MCF 10A (cell line): Measurements from ENCODE around the gene PIK3IP1. TPM values are rescaled to one million over a fixed set of nuclear protein-coding genes. Genes with fewer than 3 reads are reported as not detected.

ENCODE experiments used
- BruUV-seq: library from RNA; stranded (reverse); fragments of 400-500 nt; replicated peaks from 2 replicates; lab custom pipeline; 2021; lab: Mats Ljungman, UMichigan
- CTCF ChIA-PET: fragments of 300-600 bp; sonication (Branson Sonifier 250); formaldehyde crosslinking; extraction: SDS; loops from one replicate; lab custom pipeline; 2021; ENCODE audit warnings: antibody characterized with exemption, inconsistent platforms; lab: Yijun Ruan, JAX
- POLR2A ChIA-PET: fragments of 300-600, 350-650 bp; sonication (Branson Sonifier 250); formaldehyde crosslinking; extraction: SDS; loops from one replicate; lab custom pipeline; 2020; ENCODE audit warnings: antibody characterized with exemption, inconsistent platforms; lab: Yijun Ruan, JAX
- DNase-seq: peaks from one replicate; pipeline ENCODE4 v3.0.0-alpha.2; 2018; ENCODE audit not compliant: unreplicated experiment
- H3K27ac Mint-ChIP-seq: one replicate; pipeline ENCODE4 v1.8.0; 2022; ENCODE audit warnings: mild to moderate bottlenecking, low read depth, mixed read lengths; ENCODE audit not compliant: unreplicated experiment
- H3K27me3 Mint-ChIP-seq: one replicate; pipeline ENCODE4 v1.8.0; 2022; ENCODE audit warnings: mixed read lengths; ENCODE audit not compliant: insufficient read depth, unreplicated experiment
- H3K36me3 Mint-ChIP-seq: one replicate; pipeline ENCODE4 v1.8.0; 2022; ENCODE audit warnings: mild to moderate bottlenecking, moderate library complexity, mixed read lengths; ENCODE audit not compliant: insufficient read depth, unreplicated experiment
- H3K4me1 Mint-ChIP-seq: one replicate; pipeline ENCODE4 v1.8.0; 2022; ENCODE audit warnings: mixed read lengths; ENCODE audit not compliant: insufficient read depth, unreplicated experiment
- H3K4me3 Mint-ChIP-seq: one replicate; pipeline ENCODE4 v1.8.0; 2022; ENCODE audit warnings: mild to moderate bottlenecking, moderate library complexity, mixed read lengths; ENCODE audit not compliant: unreplicated experiment
- H3K9me3 Mint-ChIP-seq: one replicate; pipeline ENCODE4 v1.8.0; 2022; ENCODE audit warnings: mixed read lengths; ENCODE audit not compliant: unreplicated experiment
- intact Hi-C: fragments of 100-400 bp; cut with micrococcal nuclease; formaldehyde crosslinking; loops from 2 replicates; pipeline ENCODE4 v1.14.1; 2022
- total RNA-seq: library from RNA; stranded (reverse); gene quantifications from 2 replicates; pipeline ENCODE4 v1.2.3, GENCODE V29; 2022
- TF ChIP-seq, protein P1 (sequence below): fragments of 200-600 bp; IDR thresholded peaks from one replicate; pipeline ENCODE4 v1.8.0; 2022; ENCODE audit warnings: antibody characterized with exemption, mild to moderate bottlenecking; ENCODE audit not compliant: unreplicated experiment

PIK3IP1 gene
- total RNA-seq, 1 experiment from 2014 or later = 0.93 TPM

DNA sequence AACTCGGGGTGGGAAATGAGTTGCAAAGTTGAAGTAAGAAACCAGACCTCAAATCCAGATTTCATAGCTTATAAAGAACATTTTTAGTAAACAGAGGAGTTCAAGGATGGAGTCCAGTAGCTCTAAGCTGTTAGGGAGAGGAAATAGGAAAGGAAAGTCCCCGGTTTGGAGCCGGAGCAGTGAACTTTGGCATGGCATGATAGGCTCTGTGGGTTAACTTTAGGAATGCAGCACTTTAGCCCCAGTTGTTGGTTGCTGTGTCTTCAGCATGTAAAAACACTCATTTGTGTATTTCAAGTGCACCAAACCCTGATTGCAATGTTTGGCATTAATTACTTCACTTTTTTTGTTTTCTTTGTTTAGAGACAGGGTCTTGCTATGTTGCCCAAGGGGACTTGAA is 8.6 kb upstream of the PIK3IP1 start:
- TF ChIP-seq, protein P1, sequence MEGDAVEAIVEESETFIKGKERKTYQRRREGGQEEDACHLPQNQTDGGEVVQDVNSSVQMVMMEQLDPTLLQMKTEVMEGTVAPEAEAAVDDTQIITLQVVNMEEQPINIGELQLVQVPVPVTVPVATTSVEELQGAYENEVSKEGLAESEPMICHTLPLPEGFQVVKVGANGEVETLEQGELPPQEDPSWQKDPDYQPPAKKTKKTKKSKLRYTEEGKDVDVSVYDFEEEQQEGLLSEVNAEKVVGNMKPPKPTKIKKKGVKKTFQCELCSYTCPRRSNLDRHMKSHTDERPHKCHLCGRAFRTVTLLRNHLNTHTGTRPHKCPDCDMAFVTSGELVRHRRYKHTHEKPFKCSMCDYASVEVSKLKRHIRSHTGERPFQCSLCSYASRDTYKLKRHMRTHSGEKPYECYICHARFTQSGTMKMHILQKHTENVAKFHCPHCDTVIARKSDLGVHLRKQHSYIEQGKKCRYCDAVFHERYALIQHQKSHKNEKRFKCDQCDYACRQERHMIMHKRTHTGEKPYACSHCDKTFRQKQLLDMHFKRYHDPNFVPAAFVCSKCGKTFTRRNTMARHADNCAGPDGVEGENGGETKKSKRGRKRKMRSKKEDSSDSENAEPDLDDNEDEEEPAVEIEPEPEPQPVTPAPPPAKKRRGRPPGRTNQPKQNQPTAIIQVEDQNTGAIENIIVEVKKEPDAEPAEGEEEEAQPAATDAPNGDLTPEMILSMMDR = no peak
- H3K4me1 Mint-ChIP-seq = peaks cover 11% of the 10 kb centered on the region
- H3K27ac Mint-ChIP-seq = no peak overlapping the region
- no peak overlapping the region for H3K4me3 Mint-ChIP-seq
- ChIA-PET POLR2A (interaction anchor here (0.6 to 15.7 kb wide), 3 partner anchors 9 to 20 kb away, joined by 3 to 207 read pairs (median 50); partner anchors contain the start of gene PIK3IP1), CTCF (interaction anchor here (0.6 to 1.5 kb wide), 3 partner anchors 9 to 57 kb away, joined by 3 to 8 read pairs (median 5); partner anchors contain the start of gene PIK3IP1)
- no peaks in the 10 kb centered on the region for H3K9me3 Mint-ChIP-seq
- intact Hi-C loops = no loop called here
- H3K36me3 Mint-ChIP-seq = peaks cover 7% of the 10 kb centered on the region
- BruUV-seq = no TSS peak
- DNase-seq = no peak
- no peaks in the 10 kb centered on the region for H3K27me3 Mint-ChIP-seq

DNA sequence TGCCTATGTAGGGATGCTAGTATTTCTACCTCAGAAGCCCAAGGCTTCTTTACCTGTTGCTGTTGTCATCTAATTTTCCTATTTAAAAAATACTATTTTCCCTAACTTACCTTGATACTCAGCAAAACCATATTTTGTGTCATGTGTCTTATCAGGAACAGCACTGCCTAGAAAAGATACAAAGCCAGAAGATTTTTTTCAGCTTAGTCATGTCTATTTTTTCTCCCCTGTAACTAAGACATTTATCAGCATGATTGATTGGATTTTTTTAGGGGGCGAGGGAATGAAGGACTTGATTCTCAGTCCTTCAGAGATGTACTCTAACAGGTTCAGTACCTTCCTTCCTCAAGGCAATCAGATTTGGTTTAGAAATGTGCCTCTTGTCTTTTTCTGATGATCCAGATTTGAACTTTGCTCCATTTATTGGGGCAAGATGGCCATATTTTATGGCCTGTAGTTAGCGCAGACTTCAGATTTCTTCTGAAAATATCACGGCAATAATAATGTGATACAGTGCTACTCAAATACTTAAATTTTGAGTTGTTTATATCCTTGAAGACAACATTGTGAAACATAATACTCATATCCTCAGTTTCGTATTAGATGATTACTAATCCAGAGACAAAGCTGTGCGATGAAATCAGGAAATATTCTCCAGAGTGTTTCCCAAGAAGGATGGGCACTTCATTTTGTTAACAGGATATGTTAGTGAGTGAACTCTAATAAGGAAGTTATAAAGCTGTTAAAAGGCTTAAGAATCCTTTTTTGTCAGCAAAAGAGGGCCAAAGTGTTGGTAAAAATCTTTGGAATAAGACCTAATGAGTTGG is 3.8 kb upstream of the PIK3IP1 start:
- intact Hi-C loops = no loop called here

GRCh38 chr22:31295360-31295759 is 3.1 kb upstream of the PIK3IP1 start:
- BruUV-seq = no TSS peak
- H3K9me3 Mint-ChIP-seq = no peaks in the 10 kb centered on the region
- H3K27ac Mint-ChIP-seq = peak overlapping the region; percentile 80
- intact Hi-C loops = no loop called here
- ChIA-PET CTCF (interaction anchor here (0.6 to 8.2 kb wide), 3 partner anchors 16 to 190 kb away, joined by 3 to 65 read pairs (median 4); partner anchors contain the start of gene SELENOM), POLR2A (interaction anchor here (0.7 to 15.7 kb wide), 7 partner anchors 16 to 142 kb away, joined by 3 to 207 read pairs (median 8); partner anchors contain the start of gene DRG1)
- no peaks in the 10 kb centered on the region for H3K36me3 Mint-ChIP-seq
- no peaks in the 10 kb centered on the region for H3K27me3 Mint-ChIP-seq
- no peak overlapping the region for H3K4me3 Mint-ChIP-seq
- DNase-seq = no peak
- TF ChIP-seq, protein P1 = no peak
- peaks cover 24% of the 10 kb centered on the region for H3K4me1 Mint-ChIP-seq

More for the DNA sequence above, 3.8 kb upstream of the PIK3IP1 start:
- peak; percentile 56 for DNase-seq
- no peak overlapping the region for H3K4me3 Mint-ChIP-seq
- TF ChIP-seq, protein P1 = no peak
- peaks cover 24% of the 10 kb centered on the region for H3K4me1 Mint-ChIP-seq
- BruUV-seq = no TSS peak
- ChIA-PET POLR2A (interaction anchor here (0.6 to 15.7 kb wide), 15 partner anchors 11 to 327 kb away, joined by 3 to 207 read pairs (median 4); partner anchors contain the start of genes DRG1, MORC2, PATZ1 and TUG1), CTCF (interaction anchor here (0.6 to 8.2 kb wide), 5 partner anchors 16 to 189 kb away, joined by 3 to 65 read pairs (median 3); partner anchors contain the start of gene PATZ1)
- H3K36me3 Mint-ChIP-seq = no peaks in the 10 kb centered on the region
- no peaks in the 10 kb centered on the region for H3K27me3 Mint-ChIP-seq
- peak overlapping the region; percentile 80 for H3K27ac Mint-ChIP-seq
- H3K9me3 Mint-ChIP-seq = no peaks in the 10 kb centered on the region
